ENCODE data around the gene CPT2.

GRCh38 chr1:53250325-53250724, 53.7 kb downstream of the CPT2 start:
- TF ChIP-seq, protein P1, sequence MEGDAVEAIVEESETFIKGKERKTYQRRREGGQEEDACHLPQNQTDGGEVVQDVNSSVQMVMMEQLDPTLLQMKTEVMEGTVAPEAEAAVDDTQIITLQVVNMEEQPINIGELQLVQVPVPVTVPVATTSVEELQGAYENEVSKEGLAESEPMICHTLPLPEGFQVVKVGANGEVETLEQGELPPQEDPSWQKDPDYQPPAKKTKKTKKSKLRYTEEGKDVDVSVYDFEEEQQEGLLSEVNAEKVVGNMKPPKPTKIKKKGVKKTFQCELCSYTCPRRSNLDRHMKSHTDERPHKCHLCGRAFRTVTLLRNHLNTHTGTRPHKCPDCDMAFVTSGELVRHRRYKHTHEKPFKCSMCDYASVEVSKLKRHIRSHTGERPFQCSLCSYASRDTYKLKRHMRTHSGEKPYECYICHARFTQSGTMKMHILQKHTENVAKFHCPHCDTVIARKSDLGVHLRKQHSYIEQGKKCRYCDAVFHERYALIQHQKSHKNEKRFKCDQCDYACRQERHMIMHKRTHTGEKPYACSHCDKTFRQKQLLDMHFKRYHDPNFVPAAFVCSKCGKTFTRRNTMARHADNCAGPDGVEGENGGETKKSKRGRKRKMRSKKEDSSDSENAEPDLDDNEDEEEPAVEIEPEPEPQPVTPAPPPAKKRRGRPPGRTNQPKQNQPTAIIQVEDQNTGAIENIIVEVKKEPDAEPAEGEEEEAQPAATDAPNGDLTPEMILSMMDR (IDR thresholded peaks at IDR 0.05) = no peak
- no peak for TF ChIP-seq EP300 (IDR thresholded peaks at IDR 0.05)
